CD14-positive monocyte (primary cell): ENCODE data around the gene AGXT. TPM values are rescaled to one million over a fixed set of nuclear protein-coding genes. Genes with fewer than 3 reads are reported as not detected.

Experiments
- DNase-seq, 3 donors: peaks; one replicate each; pipeline ENCODE4 v3.0.0-alpha.2; 2011 to 2022
- H2AFZ ChIP-seq: 2 replicates; pipeline ENCODE4 v1.6.0; 2012; ENCODE audit warnings: mild to moderate bottlenecking, low read depth, low read length, inconsistent platforms; ENCODE audit not compliant: insufficient read depth, poor library complexity, severe bottlenecking
- H3K27ac ChIP-seq, 2 donors: 1 replicate in 1 of 2; 2 replicates in 1 of 2; pipeline ENCODE4 v1.5.1; 2012 to 2013; ENCODE audit warnings: low read length in 2 of 2, control low read depth in 1 of 2, inconsistent platforms in 1 of 2, low read depth in 1 of 2, mild to moderate bottlenecking in 1 of 2
- H3K27me3 ChIP-seq, 2 donors: one replicate each; pipeline versions ENCODE4 v1.6.0 to v1.6.1; 2011 to 2013; ENCODE audit warnings: low read length in 2 of 2; ENCODE audit not compliant: control insufficient read depth in 2 of 2, insufficient read depth in 2 of 2
- H3K36me3 ChIP-seq, 2 donors: replicated peaks in 1 of 2; 1 replicate in 1 of 2; 2 replicates in 1 of 2; pipeline versions ENCODE4 v1.5.1 to v1.6.1; 2012 to 2013; ENCODE audit warnings: low read length in 2 of 2, control low read depth in 1 of 2, inconsistent platforms in 1 of 2, mild to moderate bottlenecking in 1 of 2; ENCODE audit not compliant: insufficient read depth in 2 of 2, control insufficient read depth in 1 of 2
- H3K4me1 ChIP-seq, 2 donors: 1 replicate in 1 of 2; 2 replicates in 1 of 2; pipeline versions ENCODE4 v1.5.1 to v1.6.1; 2012 to 2013; ENCODE audit warnings: low read length in 2 of 2, control low read depth in 1 of 2, inconsistent platforms in 1 of 2, mild to moderate bottlenecking in 1 of 2, moderate library complexity in 1 of 2; ENCODE audit not compliant: insufficient read depth in 2 of 2, control insufficient read depth in 1 of 2
- H3K4me2 ChIP-seq: replicated peaks from 2 replicates; pipeline ENCODE3; 2012; ENCODE audit warnings: low read length, moderate library complexity, mild to moderate bottlenecking; ENCODE audit not compliant: poor library complexity, severe bottlenecking; ENCODE audit errors: extremely low read depth
- H3K4me3 ChIP-seq, 3 experiments: fragments of 200-600 bp in 1 of 3; sonication (generic) in 1 of 3; replicated peaks in 1 of 3; 1 replicate in 2 of 3; 2 replicates in 1 of 3; pipeline ENCODE4 v1.5.1; 2011 to 2013; ENCODE audit warnings: low read length in 3 of 3, mild to moderate bottlenecking in 3 of 3, control low read depth in 2 of 3, low read depth in 2 of 3, inconsistent platforms in 1 of 3, moderate library complexity in 1 of 3
- H3K79me2 ChIP-seq: 2 replicates; pipeline ENCODE4 v1.6.0; 2012; ENCODE audit warnings: mild to moderate bottlenecking, control low read depth, inconsistent platforms, low read length, moderate library complexity; ENCODE audit not compliant: insufficient read depth
- H3K9ac ChIP-seq: 2 replicates; pipeline ENCODE4 v1.6.0; 2017; ENCODE audit warnings: low read length, mild to moderate bottlenecking; ENCODE audit not compliant: insufficient read depth, poor library complexity, severe bottlenecking
- H3K9me3 ChIP-seq, 2 donors: replicated peaks in 1 of 2; 1 replicate in 1 of 2; 2 replicates in 1 of 2; pipeline versions ENCODE4 v1.5.1 to v1.6.1; 2012 to 2013; ENCODE audit warnings: low read length in 2 of 2, control low read depth in 1 of 2; ENCODE audit not compliant: control insufficient read depth in 1 of 2, insufficient read depth in 1 of 2
- H4K20me1 ChIP-seq: 2 replicates; pipeline ENCODE4 v1.6.0; 2012; ENCODE audit warnings: mild to moderate bottlenecking, low read length, control low read depth, moderate library complexity; ENCODE audit not compliant: insufficient read depth
- H3K27ac Mint-ChIP-seq, 7 donors: one replicate each; pipeline ENCODE4 v1.8.0; 2020; ENCODE audit warnings: mild to moderate bottlenecking in 7 of 7, mixed read lengths in 7 of 7, moderate library complexity in 6 of 7, inconsistent platforms in 2 of 7
- H3K27me3 Mint-ChIP-seq, 3 donors: one replicate each; pipeline ENCODE4 v1.8.0; 2021 to 2022; ENCODE audit warnings: low read depth in 3 of 3, mild to moderate bottlenecking in 3 of 3, mixed read lengths in 3 of 3, moderate library complexity in 3 of 3, inconsistent platforms in 1 of 3
- H3K36me3 Mint-ChIP-seq, 2 donors: one replicate each; pipeline ENCODE4 v1.8.0; 2020; ENCODE audit warnings: mixed read lengths in 2 of 2, inconsistent platforms in 1 of 2, mild to moderate bottlenecking in 1 of 2
- H3K4me1 Mint-ChIP-seq: one replicate; pipeline ENCODE4 v1.8.0; 2020; ENCODE audit warnings: mild to moderate bottlenecking, mixed read lengths
- H3K4me3 Mint-ChIP-seq, 2 donors: one replicate each; pipeline ENCODE4 v1.8.0; 2020; ENCODE audit warnings: mild to moderate bottlenecking in 2 of 2, mixed read lengths in 2 of 2, moderate library complexity in 1 of 2
- H3K9me3 Mint-ChIP-seq, 7 donors: one replicate each; pipeline ENCODE4 v1.8.0; 2020 to 2022; ENCODE audit warnings: mixed read lengths in 7 of 7, mild to moderate bottlenecking in 6 of 7, moderate library complexity in 6 of 7, inconsistent platforms in 2 of 7
- CTCF ChIP-seq: fragments of 200-600 bp; IDR thresholded peaks from one replicate; pipeline ENCODE4 v1.8.0; 2022; ENCODE audit warnings: antibody characterized with exemption, mild to moderate bottlenecking
- WGBS: methylation state at CpG from one replicate; pipeline ENCODE4 v1.1.5; 2013; ENCODE audit warnings: missing lambda C conversion rate; ENCODE audit not compliant: insufficient coverage; 5-methylcytosine and 5-hydroxymethylcytosine counted together
- intact Hi-C, 2 donors: fragments of 100-400 bp; cut with micrococcal nuclease; formaldehyde crosslinking; loops; one replicate each; pipeline versions ENCODE4 v1.15.0 to v1.15.1; 2023
- polyA plus RNA-seq, 3 donors: library from polyadenylated mRNA; depleted of rRNA in 1 of 3; unstranded in 2 of 3; stranded (reverse) in 1 of 3; fragments of 300-500 nt in 2 of 3; fragments of >200 nt in 1 of 3; fragmentation: Illumina TruSeq in 2 of 3; gene quantifications; 1 replicate in 2 of 3; 2 replicates in 1 of 3; pipeline ENCODE4 v1.2.3, GENCODE V29; 2012 to 2021

Gene AGXT
- polyA plus RNA-seq, 3 donors = not detected

- H3K9ac ChIP-seq = no peak overlapping the region
- H3K4me1 ChIP-seq = no peaks in the 10 kb centered on the region
- Mint-ChIP-seq H3K36me3 (no peaks in the 10 kb centered on the region), H3K4me3 (no peak overlapping the region), H3K27ac (no peak overlapping the region), H3K27me3 (peaks cover 0 to 1% (median 1%) of the 10 kb centered on the region in 3 donors), H3K9me3 (peaks cover 0 to 2% (median 0%) of the 10 kb centered on the region in 7 donors), H3K4me1 (no peaks in the 10 kb centered on the region)
- H3K9me3 ChIP-seq = no peaks in the 10 kb centered on the region
- no peaks in the 10 kb centered on the region for H4K20me1 ChIP-seq
- H3K4me3 ChIP-seq = no peak overlapping the region
- H3K27me3 ChIP-seq = no peaks in the 10 kb centered on the region
- no peaks in the 10 kb centered on the region for H3K79me2 ChIP-seq
- intact Hi-C loops = no loop called here
- no peak for TF ChIP-seq CTCF
- no peak overlapping the region for H2AFZ ChIP-seq
- no peak overlapping the region for H3K4me2 ChIP-seq
- no peaks in the 10 kb centered on the region for H3K36me3 ChIP-seq
- WGBS = 93% methylated on average over 34 of the region's 40 CpGs
- no peak overlapping the region for H3K27ac ChIP-seq
- no peak for DNase-seq
Measured at GRCh38 chr2:240877460-240878340, 9.1 kb downstream of the AGXT start.

DNA sequence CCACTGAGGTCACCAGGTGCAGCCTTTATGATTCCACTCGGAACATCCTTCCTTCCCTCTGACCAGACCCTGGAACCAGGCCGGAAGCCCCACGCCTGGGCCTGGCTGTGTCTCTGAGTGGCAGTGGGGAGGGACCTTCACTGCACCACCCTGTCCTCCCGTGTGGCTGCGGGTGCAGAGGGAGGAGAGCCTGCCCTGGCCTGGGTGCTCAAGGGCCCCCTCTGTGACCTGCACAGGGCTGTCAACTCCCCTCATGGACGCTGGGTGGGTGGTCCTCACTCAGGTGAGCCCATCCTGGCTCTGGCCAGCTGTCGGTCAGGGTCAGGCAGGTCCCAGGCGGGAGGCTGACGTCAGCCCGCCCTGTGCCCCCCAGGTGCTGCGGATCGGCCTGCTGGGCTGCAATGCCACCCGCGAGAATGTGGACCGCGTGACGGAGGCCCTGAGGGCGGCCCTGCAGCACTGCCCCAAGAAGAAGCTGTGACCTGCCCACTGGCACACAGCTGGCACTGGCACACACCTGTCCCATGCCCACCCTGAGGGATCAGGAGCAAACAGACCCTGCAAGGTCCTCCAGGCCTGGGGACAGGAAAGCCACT lies 9.8 kb downstream of the AGXT start:
- TF ChIP-seq CTCF = no peak
- Mint-ChIP-seq H3K9me3 (peaks cover 0 to 2% (median 0%) of the 10 kb centered on the region in 7 donors), H3K4me1 (no peaks in the 10 kb centered on the region), H3K27ac (no peak overlapping the region), H3K27me3 (peaks cover 0 to 1% (median 0%) of the 10 kb centered on the region in 3 donors), H3K4me3 (no peak overlapping the region), H3K36me3 (no peaks in the 10 kb centered on the region)
- intact Hi-C loops = no loop called here
- H3K4me3 ChIP-seq = no peak overlapping the region
- H3K4me2 ChIP-seq = no peak overlapping the region
- H4K20me1 ChIP-seq = no peaks in the 10 kb centered on the region
- no peaks in the 10 kb centered on the region for H3K9me3 ChIP-seq
- H3K79me2 ChIP-seq = no peaks in the 10 kb centered on the region
- DNase-seq = no peak
- no peaks in the 10 kb centered on the region for H3K4me1 ChIP-seq
- H3K27ac ChIP-seq = no peak overlapping the region
- H3K27me3 ChIP-seq = no peaks in the 10 kb centered on the region
- no peak overlapping the region for H2AFZ ChIP-seq
- no peak overlapping the region for H3K9ac ChIP-seq
- 94% methylated on average over 14 of the region's 18 CpGs for WGBS
- H3K36me3 ChIP-seq = no peaks in the 10 kb centered on the region
